Osteocyte (in vitro differentiated cells): ENCODE results near the gene NRXN2. TPM values are rescaled to one million over a fixed set of nuclear protein-coding genes. Genes with fewer than 3 reads are reported as not detected.

Source experiments
- DNase-seq: peaks from one replicate; pipeline ENCODE4 v3.0.0; 2021; ENCODE audit warnings: mixed read lengths; ENCODE audit not compliant: unreplicated experiment; ENCODE audit errors: extremely low spot score
- H3K27ac Mint-ChIP-seq: one replicate; pipeline ENCODE4 v1.8.0; 2021; ENCODE audit warnings: mild to moderate bottlenecking, mixed read lengths; ENCODE audit not compliant: unreplicated experiment
- H3K27me3 Mint-ChIP-seq: one replicate; pipeline ENCODE4 v1.8.0; 2021; ENCODE audit warnings: mixed read lengths; ENCODE audit not compliant: unreplicated experiment
- H3K36me3 Mint-ChIP-seq: one replicate; pipeline ENCODE4 v1.8.0; 2021; ENCODE audit warnings: mixed read lengths; ENCODE audit not compliant: unreplicated experiment
- H3K4me1 Mint-ChIP-seq: one replicate; pipeline ENCODE4 v1.8.0; 2021; ENCODE audit warnings: mixed read lengths; ENCODE audit not compliant: unreplicated experiment
- H3K4me3 Mint-ChIP-seq: one replicate; pipeline ENCODE4 v1.8.0; 2021; ENCODE audit warnings: mild to moderate bottlenecking, moderate library complexity, mixed read lengths; ENCODE audit not compliant: unreplicated experiment
- H3K9me3 Mint-ChIP-seq: one replicate; pipeline ENCODE4 v1.8.0; 2021; ENCODE audit warnings: mixed read lengths; ENCODE audit not compliant: unreplicated experiment
- total RNA-seq: library from RNA; stranded (reverse); gene quantifications from 2 replicates; pipeline ENCODE4 v1.2.1, GENCODE V29; 2021
- TF ChIP-seq, protein P1 (sequence below): fragments of 200-600 bp; sonication (generic); IDR thresholded peaks from 2 replicates; pipeline ENCODE4 v1.5.0; 2021; ENCODE audit warnings: antibody characterized with exemption, mild to moderate bottlenecking, moderate library complexity

The NRXN2 gene
- total RNA-seq, 1 donor from 2014 or later: 2.6 TPM

DNA sequence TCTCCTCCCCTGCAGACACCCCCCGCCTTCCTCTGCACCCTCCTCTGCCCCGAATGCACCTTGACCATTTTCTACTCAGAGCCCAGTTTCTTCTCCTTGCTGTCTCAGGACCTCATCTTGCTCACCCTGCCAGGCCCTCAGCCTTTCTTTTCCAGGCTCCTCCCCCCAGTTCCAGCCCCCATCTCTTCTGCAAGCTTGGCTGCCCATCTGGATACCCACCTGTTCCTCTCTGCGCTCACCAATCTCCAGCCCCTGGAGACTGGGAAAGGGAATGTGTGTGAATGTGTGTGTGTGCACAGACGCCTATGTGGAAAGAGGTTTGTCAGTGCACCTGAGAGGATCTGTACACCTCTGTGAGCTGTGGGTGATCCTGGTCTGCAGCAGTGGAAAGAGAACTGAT is 95.6 kb downstream of the NRXN2 start:
- H3K36me3 Mint-ChIP-seq: no peaks in the 10 kb centered on the region
- no peak overlapping the region for H3K4me3 Mint-ChIP-seq
- H3K27me3 Mint-ChIP-seq: peaks cover 16% of the 10 kb centered on the region
- no peaks in the 10 kb centered on the region for H3K9me3 Mint-ChIP-seq
- H3K27ac Mint-ChIP-seq: no peak overlapping the region
- TF ChIP-seq, protein P1, sequence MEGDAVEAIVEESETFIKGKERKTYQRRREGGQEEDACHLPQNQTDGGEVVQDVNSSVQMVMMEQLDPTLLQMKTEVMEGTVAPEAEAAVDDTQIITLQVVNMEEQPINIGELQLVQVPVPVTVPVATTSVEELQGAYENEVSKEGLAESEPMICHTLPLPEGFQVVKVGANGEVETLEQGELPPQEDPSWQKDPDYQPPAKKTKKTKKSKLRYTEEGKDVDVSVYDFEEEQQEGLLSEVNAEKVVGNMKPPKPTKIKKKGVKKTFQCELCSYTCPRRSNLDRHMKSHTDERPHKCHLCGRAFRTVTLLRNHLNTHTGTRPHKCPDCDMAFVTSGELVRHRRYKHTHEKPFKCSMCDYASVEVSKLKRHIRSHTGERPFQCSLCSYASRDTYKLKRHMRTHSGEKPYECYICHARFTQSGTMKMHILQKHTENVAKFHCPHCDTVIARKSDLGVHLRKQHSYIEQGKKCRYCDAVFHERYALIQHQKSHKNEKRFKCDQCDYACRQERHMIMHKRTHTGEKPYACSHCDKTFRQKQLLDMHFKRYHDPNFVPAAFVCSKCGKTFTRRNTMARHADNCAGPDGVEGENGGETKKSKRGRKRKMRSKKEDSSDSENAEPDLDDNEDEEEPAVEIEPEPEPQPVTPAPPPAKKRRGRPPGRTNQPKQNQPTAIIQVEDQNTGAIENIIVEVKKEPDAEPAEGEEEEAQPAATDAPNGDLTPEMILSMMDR: no peak
- no peak for DNase-seq
- no peaks in the 10 kb centered on the region for H3K4me1 Mint-ChIP-seq

DNA sequence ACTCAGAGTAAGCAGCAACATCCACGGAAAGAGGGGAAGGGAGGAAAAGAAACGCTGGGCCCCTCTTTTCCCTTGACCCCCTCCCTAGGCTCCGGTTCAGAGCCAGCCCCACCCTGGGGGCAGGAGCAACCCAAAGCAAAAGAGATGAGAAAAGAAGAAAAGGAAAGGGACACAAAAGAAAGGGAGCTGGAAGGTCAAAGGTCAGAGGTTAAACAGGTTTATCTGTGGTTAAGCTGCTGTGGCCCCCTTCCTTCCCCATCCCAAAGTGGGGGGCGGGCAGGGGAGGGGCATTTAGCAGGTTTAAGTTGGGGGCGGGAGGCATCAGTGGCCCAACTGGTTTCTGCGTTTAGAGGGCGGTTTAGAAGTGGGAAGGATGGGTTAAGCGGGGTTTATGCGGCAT is 96.4 kb downstream of the NRXN2 start:
- no peaks in the 10 kb centered on the region for H3K9me3 Mint-ChIP-seq
- no peaks in the 10 kb centered on the region for H3K4me1 Mint-ChIP-seq
- TF ChIP-seq, protein P1: no peak
- H3K27ac Mint-ChIP-seq: no peak overlapping the region
- H3K27me3 Mint-ChIP-seq: peaks cover 10% of the 10 kb centered on the region
- no peak overlapping the region for H3K4me3 Mint-ChIP-seq
- H3K36me3 Mint-ChIP-seq: no peaks in the 10 kb centered on the region
- DNase-seq: no peak

DNA sequence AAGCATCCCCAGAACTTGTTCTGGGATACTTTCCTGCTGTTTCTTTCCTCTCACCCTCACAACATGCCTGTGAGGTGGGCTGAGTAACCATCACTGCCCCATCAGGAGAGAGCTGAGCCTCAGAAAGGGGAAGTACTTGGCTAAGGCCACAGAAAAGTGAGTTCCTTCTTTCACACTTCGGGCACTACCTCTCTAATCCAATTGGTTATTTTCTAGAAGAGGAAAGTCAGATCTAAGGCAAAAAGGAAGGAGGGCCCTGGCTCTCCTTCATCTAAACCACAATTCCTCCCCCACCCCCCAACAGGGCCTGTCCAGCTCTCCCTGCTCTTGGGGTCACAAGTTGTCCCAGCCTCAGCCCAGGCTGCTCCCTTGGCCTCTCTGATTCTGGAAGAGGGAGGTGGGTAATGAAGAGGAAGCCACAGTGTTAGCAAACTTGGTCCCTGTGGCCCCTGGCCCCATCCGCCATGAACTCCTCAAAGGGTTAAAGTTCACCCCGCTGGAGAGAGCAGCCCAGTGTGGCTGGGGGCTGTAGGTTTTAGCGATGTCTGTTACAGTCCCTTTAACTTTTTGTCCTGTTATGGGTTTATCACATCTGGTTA is 98.0 kb downstream of the NRXN2 start:
- H3K4me1 Mint-ChIP-seq: peaks cover 7% of the 10 kb centered on the region
- no peaks in the 10 kb centered on the region for H3K9me3 Mint-ChIP-seq
- H3K27me3 Mint-ChIP-seq: peaks cover 8% of the 10 kb centered on the region
- TF ChIP-seq, protein P1: no peak
- no peak overlapping the region for H3K27ac Mint-ChIP-seq
- H3K4me3 Mint-ChIP-seq: no peak overlapping the region
- no peaks in the 10 kb centered on the region for H3K36me3 Mint-ChIP-seq
- no peak for DNase-seq

DNA sequence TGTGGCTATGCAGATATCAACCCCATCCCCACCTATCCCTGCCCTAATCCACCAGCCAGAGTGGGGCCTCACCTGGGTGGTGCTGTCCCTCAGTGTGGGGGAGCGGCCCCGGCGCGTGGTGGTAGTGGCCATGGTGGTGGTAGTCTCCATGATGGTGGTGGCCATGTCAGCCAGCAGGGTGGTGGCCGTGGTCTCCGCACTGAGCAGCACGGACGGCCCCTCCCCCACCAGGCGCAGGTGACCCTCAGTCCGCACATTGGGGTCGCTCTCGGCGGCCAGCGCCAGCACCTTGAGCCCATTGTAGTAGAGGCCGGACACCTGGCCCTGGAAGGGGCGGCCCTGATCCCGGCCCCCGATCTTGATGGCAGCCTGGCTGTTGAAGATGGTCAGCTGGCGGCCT is 100.3 kb downstream of the NRXN2 start:
- DNase-seq: no peak
- TF ChIP-seq, protein P1: no peak
- Mint-ChIP-seq H3K27me3 (no peaks in the 10 kb centered on the region), H3K9me3 (no peaks in the 10 kb centered on the region), H3K36me3 (no peaks in the 10 kb centered on the region), H3K27ac (no peak overlapping the region), H3K4me1 (peaks cover 7% of the 10 kb centered on the region), H3K4me3 (no peak overlapping the region)

DNA sequence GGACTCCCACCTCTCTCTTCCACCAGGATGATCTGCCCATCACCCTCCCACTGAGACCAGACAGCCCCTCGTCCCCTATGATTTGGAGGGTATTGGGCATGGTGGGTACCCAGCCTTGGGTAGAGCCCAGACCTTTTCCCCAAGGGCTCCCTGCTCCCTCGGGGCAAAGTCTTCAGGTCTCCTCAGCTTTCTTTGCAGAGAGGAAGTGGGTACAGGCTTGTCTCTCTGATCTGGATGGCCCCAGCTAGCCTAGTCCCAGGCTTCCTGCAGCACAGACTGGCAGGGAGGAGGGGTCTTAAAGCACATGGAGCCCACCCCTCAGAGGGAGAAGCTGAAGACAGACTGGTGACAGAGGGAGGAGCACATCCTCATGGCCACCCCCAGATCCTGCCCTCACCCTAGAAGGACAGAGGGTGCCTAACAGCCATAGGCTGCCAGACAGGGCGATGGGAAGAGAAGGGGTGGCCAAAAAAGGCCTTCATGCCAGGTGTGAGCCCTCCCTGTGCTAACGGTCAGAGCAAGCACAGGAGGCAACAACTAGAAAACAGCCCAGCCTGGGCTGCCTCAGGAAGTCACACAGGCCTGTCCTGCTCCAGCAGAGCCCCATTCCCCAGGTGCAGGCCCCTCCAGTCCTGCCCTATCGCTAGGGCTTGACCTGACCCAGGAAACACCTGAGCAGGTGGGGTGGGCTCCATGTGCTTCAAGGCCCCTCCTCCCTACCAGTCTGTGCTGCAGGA is 101.5 kb downstream of the NRXN2 start:
- H3K9me3 Mint-ChIP-seq: no peaks in the 10 kb centered on the region
- no peak overlapping the region for H3K4me3 Mint-ChIP-seq
- TF ChIP-seq, protein P1: no peak
- H3K36me3 Mint-ChIP-seq: no peaks in the 10 kb centered on the region
- H3K4me1 Mint-ChIP-seq: peaks cover 7% of the 10 kb centered on the region
- H3K27me3 Mint-ChIP-seq: no peaks in the 10 kb centered on the region
- no peak overlapping the region for H3K27ac Mint-ChIP-seq
- DNase-seq: no peak
